SK-N-SH (cell line): ENCODE measurements around the gene CCDC149. TPM values are rescaled to one million over a fixed set of nuclear protein-coding genes. Genes with fewer than 3 reads are reported as not detected.

Experiments
- CTCF ChIA-PET: fragments of 300-600, 350-600 bp; formaldehyde crosslinking; extraction: SDS; loops from one replicate; lab custom pipeline; 2021; lab: Yijun Ruan, JAX
- POLR2A ChIA-PET: fragments of 350-600 bp; sonication (Branson Sonifier 250); formaldehyde crosslinking; extraction: SDS; loops from one replicate; lab custom pipeline; 2020; ENCODE audit warnings: antibody characterized with exemption, inconsistent platforms; lab: Yijun Ruan, JAX
- DNase-seq: peaks from one replicate; pipeline ENCODE4 v3.0.0; 2012
- H2AFZ ChIP-seq: fragments of 200-600 bp; sonication (generic); 2 replicates; pipeline ENCODE4 v1.8.1; 2016; ENCODE audit warnings: antibody characterized with exemption, mild to moderate bottlenecking, low read depth
- H3F3A ChIP-seq: fragments of 200-600 bp; sonication (generic); replicated peaks from 2 replicates; pipeline ENCODE3; 2016; ENCODE audit warnings: antibody characterized with exemption, mild to moderate bottlenecking; ENCODE audit not compliant: insufficient read depth
- H3K27ac ChIP-seq, 2 experiments: fragments of 200-500 bp in 1 of 2; fragments of 200-600 bp in 1 of 2; sonication (Bioruptor generic) in 1 of 2; sonication (generic), shearing (Covaris generic) in 1 of 2; 2 replicates each; pipeline versions ENCODE4 v1.5.1 to v1.6.1; 2014 to 2016; ENCODE audit warnings: low read depth in 2 of 2, inconsistent platforms in 1 of 2, low read length in 1 of 2, mild to moderate bottlenecking in 1 of 2, mixed read lengths in 1 of 2
- H3K27me3 ChIP-seq: fragments of 200-600 bp; sonication (generic), shearing (Covaris generic); 2 replicates; pipeline ENCODE4 v1.6.1; 2016; ENCODE audit warnings: mixed run types; ENCODE audit not compliant: insufficient read depth
- H3K36me3 ChIP-seq, 2 experiments: fragments of 200-500 bp in 1 of 2; fragments of 200-600 bp in 1 of 2; sonication (Bioruptor generic) in 1 of 2; sonication (generic) in 1 of 2; replicated peaks in 1 of 2; 2 replicates each; pipeline versions ENCODE3 to v1.5.1; 2014 to 2016; ENCODE audit warnings: low read length in 1 of 2, mild to moderate bottlenecking in 1 of 2; ENCODE audit not compliant: insufficient read depth in 2 of 2, control insufficient read depth in 1 of 2
- H3K4me1 ChIP-seq, 2 experiments: fragments of 200-500 bp in 1 of 2; fragments of 200-600 bp in 1 of 2; sonication (Bioruptor generic) in 1 of 2; sonication (generic), shearing (Covaris generic) in 1 of 2; 2 replicates each; pipeline versions ENCODE4 v1.5.1 to v1.6.1; 2014 to 2016; ENCODE audit warnings: low read depth in 1 of 2, low read length in 1 of 2, mixed run types in 1 of 2; ENCODE audit not compliant: insufficient read depth in 2 of 2, control insufficient read depth in 1 of 2
- H3K4me2 ChIP-seq: fragments of 200-600 bp; sonication (generic), shearing (Covaris generic); 2 replicates; pipeline ENCODE4 v1.6.1; 2017; ENCODE audit warnings: mixed run types
- H3K4me3 ChIP-seq, 2 experiments: fragments of 200-500 bp in 1 of 2; fragments of 200-600 bp in 1 of 2; sonication (Bioruptor generic) in 1 of 2; sonication (generic), shearing (Covaris generic) in 1 of 2; 2 replicates each; pipeline versions ENCODE4 v1.5.1 to v1.8.1; 2014 to 2016; ENCODE audit warnings: low read depth in 2 of 2, inconsistent platforms in 1 of 2, low read length in 1 of 2, mild to moderate bottlenecking in 1 of 2, mixed read lengths in 1 of 2, moderate library complexity in 1 of 2
- H3K79me2 ChIP-seq: fragments of 200-600 bp; sonication (generic); 2 replicates; pipeline ENCODE4 v1.8.1; 2017; ENCODE audit warnings: mild to moderate bottlenecking; ENCODE audit not compliant: insufficient read depth
- H3K9ac ChIP-seq: fragments of 200-600 bp; sonication (generic); 2 replicates; pipeline ENCODE4 v1.6.1; 2017; ENCODE audit warnings: mixed run types
- H3K9me2 ChIP-seq: fragments of 200-600 bp; sonication (generic); 2 replicates; pipeline ENCODE4 v1.6.1; 2017; ENCODE audit warnings: mixed run types
- H3K9me3 ChIP-seq: fragments of 200-600 bp; sonication (generic); 2 replicates; pipeline ENCODE4 v1.6.1; 2017; ENCODE audit warnings: mixed run types, mild to moderate bottlenecking, moderate library complexity
- H4K20me1 ChIP-seq: fragments of 200-600 bp; sonication (generic); 2 replicates; pipeline ENCODE4 v1.6.1; 2017; ENCODE audit warnings: mild to moderate bottlenecking, mixed run types; ENCODE audit not compliant: insufficient read depth
- CHD2 ChIP-seq: fragments of 150-350 bp; IDR thresholded peaks from 2 replicates; pipeline ENCODE4 v1.6.1; 2018; ENCODE audit warnings: low read length; ENCODE audit not compliant: partially characterized antibody
- EP300 ChIP-seq, 2 experiments: IDR thresholded peaks; 2 replicates each; pipeline versions ENCODE4 v1.4.0 to v1.6.1; 2012; ENCODE audit warnings: borderline replicate concordance in 1 of 2, low read depth in 1 of 2, low read length in 1 of 2
- FOSL2 ChIP-seq: IDR thresholded peaks from 2 replicates; pipeline ENCODE4 v1.4.0; 2012; ENCODE audit warnings: low read depth, mild to moderate bottlenecking, moderate library complexity, borderline replicate concordance
- GATA2 ChIP-seq: sonication (generic); formaldehyde crosslinking; IDR thresholded peaks from 2 replicates; pipeline ENCODE4 v1.5.0; 2020; ENCODE audit warnings: mild to moderate bottlenecking, missing genetic modification reagents
- JUND ChIP-seq: IDR thresholded peaks from 2 replicates; pipeline ENCODE4 v1.4.0; 2012
- MXI1 ChIP-seq: IDR thresholded peaks from 2 replicates; pipeline ENCODE4 v1.6.1; 2012; ENCODE audit warnings: mild to moderate bottlenecking, low read depth, low read length, improper control_type of control experiment
- NFIC ChIP-seq: IDR thresholded peaks from 2 replicates; pipeline ENCODE4 v1.4.0; 2012; ENCODE audit warnings: borderline replicate concordance
- RAD21 ChIP-seq: IDR thresholded peaks from 2 replicates; pipeline ENCODE4 v1.6.1; 2012; ENCODE audit warnings: mild to moderate bottlenecking, low read length
- REST ChIP-seq: IDR thresholded peaks from 2 replicates; pipeline ENCODE4 v1.6.1; 2012; ENCODE audit warnings: mild to moderate bottlenecking, low read depth, low read length, moderate library complexity
- RFX5 ChIP-seq: IDR thresholded peaks from 2 replicates; pipeline ENCODE4 v1.6.1; 2012; ENCODE audit warnings: mild to moderate bottlenecking, improper control_type of control experiment, low read length
- RXRA ChIP-seq: IDR thresholded peaks from 2 replicates; pipeline ENCODE4 v1.4.0; 2012; ENCODE audit warnings: low read depth, mild to moderate bottlenecking, borderline replicate concordance
- SIN3A ChIP-seq: IDR thresholded peaks from 2 replicates; pipeline ENCODE4 v1.6.1; 2012; ENCODE audit warnings: low read depth, mild to moderate bottlenecking, low read length, moderate library complexity, borderline replicate concordance
- SMC3 ChIP-seq: IDR thresholded peaks from 2 replicates; pipeline ENCODE4 v1.6.1; 2012; ENCODE audit warnings: low read depth, low read length, improper control_type of control experiment
- TAF1 ChIP-seq: IDR thresholded peaks from 2 replicates; pipeline ENCODE4 v1.6.1; 2012; ENCODE audit warnings: low read depth, mild to moderate bottlenecking, low read length, moderate library complexity, borderline replicate concordance
- TEAD4 ChIP-seq: IDR thresholded peaks from 2 replicates; pipeline ENCODE4 v1.4.0; 2012; ENCODE audit warnings: mild to moderate bottlenecking, borderline replicate concordance; ENCODE audit not compliant: insufficient read depth
- USF2 ChIP-seq: fragments of 150-350 bp; IDR thresholded peaks from 2 replicates; pipeline ENCODE4 v1.6.1; 2017; ENCODE audit warnings: antibody characterized with exemption, low read length, low read depth, borderline replicate concordance
- WGBS: methylation state at CpG from one replicate; pipeline ENCODE4 v1.1.6; 2017; ENCODE audit warnings: low lambda C conversion rate; 5-methylcytosine and 5-hydroxymethylcytosine counted together
- polyA plus RNA-seq, 3 experiments: library from polyadenylated mRNA; depleted of rRNA; stranded (reverse); fragments of >200 nt; gene quantifications; 2 replicates each; pipeline ENCODE4 v1.2.3, GENCODE V29; 2012
- TF ChIP-seq, protein P1 (sequence below): IDR thresholded peaks from 2 replicates; pipeline ENCODE4 v1.4.0; 2012; ENCODE audit warnings: low read depth

CCDC149 gene
- polyA plus RNA-seq, 1 of the 3 experiments (the other 2 are of a cell fraction): 5.5 TPM

- Histone ChIP-seq H3K27me3 (no peaks in the 10 kb centered on the region), H3K9me3 (no peaks in the 10 kb centered on the region), H3K4me2 (no peak overlapping the region), H3K27ac (no peak overlapping the region), H3K4me1 (0 out of 4 replicates have a peak, but pooled peaks cover 0 to 8% of the 10 kb centered on the region in 2 experiments), H3F3A (peaks cover 12% of the 10 kb centered on the region), H3K9ac (no peak overlapping the region), H2AFZ (no peak overlapping the region), H3K36me3 (no peaks in the 10 kb centered on the region), H4K20me1 (no peaks in the 10 kb centered on the region), H3K4me3 (no peak overlapping the region), H3K9me2 (no peaks in the 10 kb centered on the region), H3K79me2 (no peaks in the 10 kb centered on the region)
- ChIA-PET POLR2A (no interaction called here), CTCF (interaction anchor here (1.7 kb wide), 1 partner anchor 56 kb away, joined by 4 read pairs; no protein-coding TSS in a partner anchor)
- TF ChIP-seq, protein P1, sequence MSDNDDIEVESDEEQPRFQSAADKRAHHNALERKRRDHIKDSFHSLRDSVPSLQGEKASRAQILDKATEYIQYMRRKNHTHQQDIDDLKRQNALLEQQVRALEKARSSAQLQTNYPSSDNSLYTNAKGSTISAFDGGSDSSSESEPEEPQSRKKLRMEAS: peak; percentile 37; the same call in 1 of the 2 replicates
- peak; percentile 28; the same call in 1 of the 2 replicates for TF ChIP-seq NFIC
- TF ChIP-seq REST: no peak
- peak; percentile 31; the same call in 1 of the 2 replicates for TF ChIP-seq RXRA
- no peak for TF ChIP-seq JUND
- TF ChIP-seq RFX5: no peak
- TF ChIP-seq EP300 (IDR thresholded peaks at IDR 0.05; ENCODE audit: borderline replicate concordance in 1 of 2, low read depth in 1 of 2, low read length in 1 of 2): no peak
- TF ChIP-seq CHD2: no peak
- no peak for TF ChIP-seq SIN3A
- no peak for TF ChIP-seq RAD21
- no peak for TF ChIP-seq MXI1
- no peak for TF ChIP-seq USF2
- TF ChIP-seq SMC3: no peak
- DNase-seq: no peak
- 17% methylated on average over 3 of the region's 3 CpGs for WGBS
Measured at GRCh38 chr4:24924309-24924781, 11.5 kb upstream of the CCDC149 start.

GRCh38 chr4:24923550-24923949 is 10.7 kb upstream of the CCDC149 start:
- Histone ChIP-seq H3K4me2 (no peak overlapping the region), H3K4me1 (0 out of 4 replicates have a peak, but pooled peaks cover 0 to 8% of the 10 kb centered on the region in 2 experiments), H3K36me3 (no peaks in the 10 kb centered on the region), H3K79me2 (no peaks in the 10 kb centered on the region), H3K9me2 (no peaks in the 10 kb centered on the region), H2AFZ (no peak overlapping the region), H3K9me3 (no peaks in the 10 kb centered on the region), H3K27ac (no peak overlapping the region), H4K20me1 (no peaks in the 10 kb centered on the region), H3F3A (peaks cover 12% of the 10 kb centered on the region), H3K27me3 (no peaks in the 10 kb centered on the region), H3K9ac (no peak overlapping the region), H3K4me3 (no peak overlapping the region)
- 0% methylated on average over 1 of the region's 1 CpG for WGBS
- POLR2A ChIA-PET: no interaction called here
- CTCF ChIA-PET: no interaction called here
- no peak for DNase-seq
- TF ChIP-seq USF2 (no peak), EP300 (IDR thresholded peaks at IDR 0.05; ENCODE audit: borderline replicate concordance in 1 of 2, low read depth in 1 of 2, low read length in 1 of 2) (no peak), FOSL2 (no peak), GATA2 (no peak), RFX5 (no peak), TAF1 (no peak), TEAD4 (no peak)
- TF ChIP-seq, protein P1: no peak
